K562 (cell line): ENCODE results near the gene ACTC1. TPM values are rescaled to one million over a fixed set of nuclear protein-coding genes. Genes with fewer than 3 reads are reported as not detected.

Experiments
- ATAC-seq: fragments of 200-7000 bp; cut with Tn5 transposase; 3 replicates; pipeline ENCODE4 v1.9.1; 2020; ENCODE audit warnings: moderate library complexity
- BruUV-seq: library from RNA; stranded (reverse); fragments of 400-500 nt; replicated peaks from 2 replicates; lab custom pipeline; 2021; lab: Mats Ljungman, UMichigan
- CTCF ChIA-PET: fragments of 300-600 bp; formaldehyde crosslinking; extraction: SDS; loops from one replicate; lab custom pipeline; 2021; ENCODE audit warnings: low intra/inter-chr PET ratio; lab: Yijun Ruan, JAX
- POLR2A ChIA-PET: fragments of 300-600, 350-650 bp; sonication (Branson Sonifier 250); formaldehyde crosslinking; extraction: SDS; loops from one replicate; lab custom pipeline; 2021; ENCODE audit warnings: antibody characterized with exemption, inconsistent platforms; lab: Yijun Ruan, JAX
- DNase-seq, 4 experiments: peaks; one replicate each; pipeline versions ENCODE4 v3.0.0 to v3.0.0-alpha.2; 2011 to 2018; ENCODE audit warnings: low spot score in 3 of 4, mixed read lengths in 3 of 4; ENCODE audit errors: extremely low read depth in 1 of 4
- FAIRE-seq: peaks from 2 replicates; lab custom pipeline; 2011; peaks lifted over from hg19 to GRCh38; lab: Jason Lieb, UNC
- H2AFZ ChIP-seq: 2 replicates; pipeline ENCODE4 v1.6.0; 2011; ENCODE audit warnings: low read depth, low read length, control low read depth, inconsistent platforms
- H3K27ac ChIP-seq: fragments of 200-600 bp; 3 replicates; pipeline ENCODE4 v1.8.0; 2011; ENCODE audit warnings: low read depth, mild to moderate bottlenecking, control low read depth, inconsistent platforms, low read length, moderate library complexity, mixed read lengths; ENCODE audit errors: extremely low read depth
- H3K27me3 ChIP-seq, 2 experiments: fragments of 300-600 bp in 1 of 2; 2 replicates in 1 of 2; 3 replicates in 1 of 2; pipeline versions ENCODE4 v1.6.0 to v1.8.0; 2011; ENCODE audit warnings: inconsistent platforms in 2 of 2, low read length in 2 of 2, mild to moderate bottlenecking in 1 of 2, mixed read lengths in 1 of 2, moderate library complexity in 1 of 2; ENCODE audit not compliant: control insufficient read depth in 2 of 2, insufficient read depth in 2 of 2
- H3K36me3 ChIP-seq: fragments of 300-600 bp; 3 replicates; pipeline ENCODE4 v1.8.0; 2011; ENCODE audit warnings: mild to moderate bottlenecking, low read length, inconsistent platforms; ENCODE audit not compliant: control insufficient read depth, insufficient read depth
- H3K4me1 ChIP-seq, 2 experiments: fragments of 200-600 bp in 1 of 2; replicated peaks in 1 of 2; 2 replicates in 1 of 2; 3 replicates in 1 of 2; pipeline versions ENCODE4 v1.5.1 to v1.8.0; 2011; ENCODE audit warnings: inconsistent platforms in 2 of 2, low read length in 2 of 2, mild to moderate bottlenecking in 1 of 2, mixed read lengths in 1 of 2, moderate library complexity in 1 of 2; ENCODE audit not compliant: control insufficient read depth in 2 of 2, insufficient read depth in 2 of 2
- H3K4me2 ChIP-seq: 2 replicates; pipeline ENCODE4 v1.6.1; 2011; ENCODE audit warnings: low read length, control low read depth, inconsistent platforms, mixed read lengths; ENCODE audit not compliant: insufficient read depth
- H3K4me3 ChIP-seq: fragments of 200-600 bp; sonication (generic), shearing (Covaris generic); 2 replicates; pipeline ENCODE4 v1.5.1; 2016; ENCODE audit warnings: control low read depth, inconsistent platforms
- H3K79me2 ChIP-seq: fragments of 200-600 bp; 3 replicates; pipeline ENCODE4 v1.8.0; 2011; ENCODE audit warnings: low read length, inconsistent platforms; ENCODE audit not compliant: control insufficient read depth, insufficient read depth
- H3K9ac ChIP-seq, 2 experiments: 2 replicates each; pipeline versions ENCODE4 v1.6.0 to v1.6.1; 2011; ENCODE audit warnings: low read depth in 2 of 2, low read length in 2 of 2, control low read depth in 1 of 2, inconsistent platforms in 1 of 2, mild to moderate bottlenecking in 1 of 2, mixed read lengths in 1 of 2; ENCODE audit not compliant: insufficient read depth in 1 of 2
- H3K9me1 ChIP-seq: one replicate; pipeline ENCODE4 v1.6.0; 2011; ENCODE audit warnings: inconsistent platforms, mild to moderate bottlenecking, low read length, moderate library complexity; ENCODE audit not compliant: control insufficient read depth, insufficient read depth
- H3K9me3 ChIP-seq: replicated peaks from 2 replicates; pipeline ENCODE4 v1.5.1; 2011; ENCODE audit warnings: low read depth, low read length, inconsistent platforms; ENCODE audit not compliant: control insufficient read depth, insufficient read depth
- H4K20me1 ChIP-seq: replicated peaks from 2 replicates; pipeline ENCODE4 v1.6.1; 2011; ENCODE audit warnings: low read length, inconsistent platforms, mixed read lengths; ENCODE audit not compliant: control insufficient read depth, insufficient read depth
- ATF1 ChIP-seq, 2 experiments: fragments of 450-650 bp in 1 of 2; IDR thresholded peaks; 2 replicates each; pipeline ENCODE4 v1.6.1; 2016; ENCODE audit warnings: missing compliant biosample characterization in 1 of 2, missing genetic modification characterization in 1 of 2
- CBFA2T2 ChIP-seq: fragments of 450-650 bp; conservative IDR thresholded peaks from 2 replicates; pipeline ENCODE4 v1.6.1; 2017; ENCODE audit warnings: mild to moderate bottlenecking
- ELF2 ChIP-seq: fragments of 250-450 bp; sonication (Bioruptor Pico); IDR thresholded peaks from 2 replicates; pipeline ENCODE4 v1.5.0; 2021; ENCODE audit warnings: mild to moderate bottlenecking
- FOXM1 ChIP-seq, 2 experiments: fragments of 450-650 bp in 1 of 2; sonication (generic) in 1 of 2; formaldehyde crosslinking in 1 of 2; IDR thresholded peaks; 2 replicates each; pipeline versions ENCODE4 v1.6.1 to v1.9.0; 2017 to 2022; ENCODE audit warnings: low read depth in 2 of 2, mild to moderate bottlenecking in 2 of 2, missing genetic modification reagents in 1 of 2, moderate library complexity in 1 of 2
- HDAC8 ChIP-seq: fragments of 450-650 bp; IDR thresholded peaks from 2 replicates; pipeline ENCODE4 v1.6.1; 2016; ENCODE audit warnings: mild to moderate bottlenecking, missing genetic modification characterization, moderate library complexity, missing compliant biosample characterization
- MEF2D ChIP-seq: conservative IDR thresholded peaks from 2 replicates; pipeline ENCODE4 v1.6.1; 2016; ENCODE audit warnings: low read depth, missing genetic modification characterization, missing compliant biosample characterization
- NCOA4 ChIP-seq: fragments of 450-650 bp; IDR thresholded peaks from 2 replicates; pipeline ENCODE4 v1.6.1; 2018; ENCODE audit warnings: mild to moderate bottlenecking; ENCODE audit not compliant: partially characterized antibody
- NFATC3 ChIP-seq: fragments of 450-650 bp; IDR thresholded peaks from 2 replicates; pipeline ENCODE4 v1.6.1; 2017; ENCODE audit warnings: mild to moderate bottlenecking
- TBL1XR1 ChIP-seq, 2 experiments: IDR thresholded peaks; 2 replicates each; pipeline ENCODE4 v1.6.1; 2012; ENCODE audit warnings: improper control_type of control experiment in 2 of 2, low read length in 2 of 2, mild to moderate bottlenecking in 1 of 2
- ZNF24 ChIP-seq: fragments of 450-650 bp; IDR thresholded peaks from 2 replicates; pipeline ENCODE4 v1.6.1; 2016
- ZNF316 ChIP-seq: fragments of 450-650 bp; IDR thresholded peaks from 2 replicates; pipeline ENCODE4 v1.6.1; 2016
- ZNF707 ChIP-seq: fragments of 250-450 bp; sonication (Bioruptor Pico); conservative IDR thresholded peaks from 2 replicates; pipeline ENCODE4 v1.8.0; 2022; ENCODE audit warnings: inconsistent platforms, mild to moderate bottlenecking, moderate library complexity
- ZNF785 ChIP-seq: fragments of 250-450 bp; sonication (Bioruptor Pico); IDR thresholded peaks from 2 replicates; pipeline ENCODE4 v1.4.0; 2020; ENCODE audit warnings: mild to moderate bottlenecking
- WGBS: fragments of 100-300 bp; shearing (Covaris generic); methylation state at CpG from one replicate; pipeline ENCODE4 v1.1.6; 2016; ENCODE audit warnings: low coverage, mixed read lengths; ENCODE audit not compliant: insufficient coverage; ENCODE audit errors: missing lambda C conversion rate; 5-methylcytosine and 5-hydroxymethylcytosine counted together
- in situ Hi-C: fragments of 300-500 bp; cut with MboI; formaldehyde crosslinking; loops from 4 replicates; pipeline ENCODE4 v1.15.0; 2018; ENCODE audit warnings: inconsistent platforms, mixed read lengths
- intact Hi-C: fragments of 100-400 bp; cut with micrococcal nuclease; formaldehyde crosslinking; loops from 2 replicates; pipeline ENCODE4 v1.14.2; 2022
- polyA plus RNA-seq, 8 experiments: library from polyadenylated mRNA; depleted of rRNA in 4 of 8; stranded (reverse) in 5 of 8; unstranded in 3 of 8; fragments of >200 nt; fragmentation: Nextera tagmentation in 2 of 8; fragmentation: Illumina TruSeq in 1 of 8; extraction: Ambion mirVana in 2 of 8; extraction: Trizol in 1 of 8; gene quantifications; 2 replicates each; pipeline versions ENCODE4 v1.2.1 to v1.2.3, GENCODE V29; 2011 to 2014; ENCODE audit warnings: inconsistent platforms in 1 of 8, missing spikeins in 1 of 8
- total RNA-seq, 7 experiments: library from RNA; depleted of rRNA in 6 of 7; stranded (reverse); fragments of >200 nt in 6 of 7; fragmentation: Illumina TruSeq in 2 of 7; extraction: Trizol in 2 of 7; gene quantifications; 2 replicates each; pipeline versions ENCODE4 v1.2.1 to v1.2.3, GENCODE V29; 2011 to 2021; ENCODE audit warnings: low replicate concordance in 1 of 7
- TF ChIP-seq, protein P1 (sequence below), 2 experiments: fragments of 450-650 bp in 1 of 2; IDR thresholded peaks; 2 replicates each; pipeline ENCODE4 v1.6.1; 2011 to 2017; ENCODE audit warnings: low read depth in 2 of 2, antibody characterized with exemption in 1 of 2, borderline replicate concordance in 1 of 2, low read length in 1 of 2, mild to moderate bottlenecking in 1 of 2, mixed read lengths in 1 of 2; ENCODE audit not compliant: control insufficient read depth in 1 of 2
- TF ChIP-seq, protein P2 (sequence below), 3 experiments: fragments of 200-800 bp in 1 of 3; sonication (Bioruptor generic) in 1 of 3; sonication (generic) in 1 of 3; formaldehyde crosslinking in 1 of 3; IDR thresholded peaks; 2 replicates each; pipeline versions ENCODE4 v1.6.1 to v1.8.0; 2016 to 2022; ENCODE audit warnings: mild to moderate bottlenecking in 2 of 3, missing compliant biosample characterization in 2 of 3, missing genetic modification characterization in 2 of 3, missing genetic modification reagents in 1 of 3

The ACTC1 gene
- total and polyA plus RNA-seq, 9 of the 15 experiments (the other 6 are each of a cell fraction or from before 2014, with no cell fraction given): 0.08 to 0.84 (median 0.17) TPM; not detected in 3

DNA sequence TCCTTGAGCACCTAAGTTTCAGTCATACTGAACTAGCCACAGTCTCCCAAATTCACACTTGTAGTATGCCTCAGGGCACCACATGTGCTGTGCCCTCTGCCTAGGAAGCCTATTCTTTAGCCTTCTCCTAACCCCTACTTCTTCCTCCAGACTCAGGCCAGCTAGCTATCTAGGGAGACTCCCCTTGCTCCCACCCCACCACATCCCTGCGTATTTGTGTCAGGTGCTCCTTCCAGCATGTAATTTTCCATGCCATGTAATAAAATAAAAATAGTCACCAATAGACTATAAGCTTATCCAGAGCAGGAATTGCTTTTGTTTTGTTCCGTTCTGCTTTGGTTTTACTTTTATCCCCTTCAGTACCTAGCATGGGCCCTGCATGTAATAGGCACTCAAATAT, 25.6 kb downstream of the ACTC1 start:
- no peaks in the 10 kb centered on the region for H4K20me1 ChIP-seq
- H3K9ac ChIP-seq: no peak overlapping the region
- ChIA-PET POLR2A (interaction anchor here (0.8 to 1.0 kb wide), 2 partner anchors 17 to 31 kb away, joined by 3 to 4 read pairs; no protein-coding TSS in a partner anchor), CTCF (no interaction called here)
- H3K79me2 ChIP-seq: no peaks in the 10 kb centered on the region
- in situ Hi-C loops: no loop called here
- TF ChIP-seq ZNF785 (CRISPR knock-in tag) (no peak), ZNF24 (no peak), ELF2 (CRISPR knock-in tag) (no peak), CBFA2T2 (no peak), ATF1 (CRISPR knock-in tag; IDR thresholded peaks at IDR 0.05) (no peak), ATF1 (tag; IDR thresholded peaks at IDR 0.05) (no peak), TBL1XR1 (IDR thresholded peaks at IDR 0.05; ENCODE audit: low read length in 2 of 2) (no peak), ZNF707 (CRISPR knock-in tag) (no peak), MEF2D (tag) (no peak), NCOA4 (no peak), ZNF316 (no peak), HDAC8 (tag) (no peak), FOXM1 (IDR thresholded peaks at IDR 0.05; ENCODE audit: low read depth) (no peak), FOXM1 (CRISPR knock-in tag; IDR thresholded peaks at IDR 0.05; ENCODE audit: low read depth) (no peak), NFATC3 (no peak)
- TF ChIP-seq, protein P1, sequence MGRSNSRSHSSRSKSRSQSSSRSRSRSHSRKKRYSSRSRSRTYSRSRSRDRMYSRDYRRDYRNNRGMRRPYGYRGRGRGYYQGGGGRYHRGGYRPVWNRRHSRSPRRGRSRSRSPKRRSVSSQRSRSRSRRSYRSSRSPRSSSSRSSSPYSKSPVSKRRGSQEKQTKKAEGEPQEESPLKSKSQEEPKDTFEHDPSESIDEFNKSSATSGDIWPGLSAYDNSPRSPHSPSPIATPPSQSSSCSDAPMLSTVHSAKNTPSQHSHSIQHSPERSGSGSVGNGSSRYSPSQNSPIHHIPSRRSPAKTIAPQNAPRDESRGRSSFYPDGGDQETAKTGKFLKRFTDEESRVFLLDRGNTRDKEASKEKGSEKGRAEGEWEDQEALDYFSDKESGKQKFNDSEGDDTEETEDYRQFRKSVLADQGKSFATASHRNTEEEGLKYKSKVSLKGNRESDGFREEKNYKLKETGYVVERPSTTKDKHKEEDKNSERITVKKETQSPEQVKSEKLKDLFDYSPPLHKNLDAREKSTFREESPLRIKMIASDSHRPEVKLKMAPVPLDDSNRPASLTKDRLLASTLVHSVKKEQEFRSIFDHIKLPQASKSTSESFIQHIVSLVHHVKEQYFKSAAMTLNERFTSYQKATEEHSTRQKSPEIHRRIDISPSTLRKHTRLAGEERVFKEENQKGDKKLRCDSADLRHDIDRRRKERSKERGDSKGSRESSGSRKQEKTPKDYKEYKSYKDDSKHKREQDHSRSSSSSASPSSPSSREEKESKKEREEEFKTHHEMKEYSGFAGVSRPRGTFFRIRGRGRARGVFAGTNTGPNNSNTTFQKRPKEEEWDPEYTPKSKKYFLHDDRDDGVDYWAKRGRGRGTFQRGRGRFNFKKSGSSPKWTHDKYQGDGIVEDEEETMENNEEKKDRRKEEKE (IDR thresholded peaks at IDR 0.05; ENCODE audit: borderline replicate concordance in 1 of 2, control insufficient read depth in 1 of 2, low read depth in 2 of 2, low read length in 1 of 2): no peak
- TF ChIP-seq, protein P2, sequence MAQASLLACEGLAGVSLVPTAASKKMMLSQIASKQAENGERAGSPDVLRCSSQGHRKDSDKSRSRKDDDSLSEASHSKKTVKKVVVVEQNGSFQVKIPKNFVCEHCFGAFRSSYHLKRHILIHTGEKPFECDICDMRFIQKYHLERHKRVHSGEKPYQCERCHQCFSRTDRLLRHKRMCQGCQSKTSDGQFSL (CRISPR knock-in tag; IDR thresholded peaks at IDR 0.05): no peak
- TF ChIP-seq, protein P2 (tag; IDR thresholded peaks at IDR 0.05): no peak
- H3K36me3 ChIP-seq: no peaks in the 10 kb centered on the region
- DNase-seq (no peak), ATAC-seq (no peak), FAIRE-seq (no peak)
- H3K4me2 ChIP-seq: no peak overlapping the region
- peaks cover 0 to 2% of the 10 kb centered on the region in 2 experiments; a peak in 1 of 5 replicates for H3K27me3 ChIP-seq
- no peaks in the 10 kb centered on the region; a peak in 1 of 5 replicates for H3K4me1 ChIP-seq
- intact Hi-C loops: no loop called here
- H3K27ac ChIP-seq: no peak overlapping the region
- WGBS: 21% methylated on average over 2 of the region's 2 CpGs
- H3K9me1 ChIP-seq: no peaks in the 10 kb centered on the region
- H3K4me3 ChIP-seq: no peak overlapping the region
- no peak overlapping the region for H2AFZ ChIP-seq
- BruUV-seq: no TSS peak
- no peaks in the 10 kb centered on the region for H3K9me3 ChIP-seq
